Right cardiac atrium (tissue), 5 donors: ENCODE data around the gene ERP44. TPM values are rescaled to one million over a fixed set of nuclear protein-coding genes. Genes with fewer than 3 reads are reported as not detected.

Experiments
- ATAC-seq, 2 donors: fragments of 200-7000 bp; cut with Tn5 transposase; one replicate each; pipeline versions ENCODE4 v1.8.0 to v1.9.1; 2020; ENCODE audit warnings: moderate library complexity in 2 of 2, mild to moderate bottlenecking in 1 of 2
- DNase-seq, 3 donors: peaks; one replicate each; pipeline ENCODE4 v3.0.0-alpha.2; 2020
- H3K27ac ChIP-seq: one replicate; pipeline ENCODE4 v1.5.1; 2013; ENCODE audit warnings: mild to moderate bottlenecking, low read length, control low read depth, moderate library complexity
- H3K27me3 ChIP-seq: one replicate; pipeline ENCODE4 v1.6.1; 2013; ENCODE audit not compliant: control insufficient read depth, insufficient read depth
- H3K4me1 ChIP-seq: one replicate; pipeline ENCODE4 v1.6.1; 2013; ENCODE audit warnings: low read length; ENCODE audit not compliant: control insufficient read depth, insufficient read depth
- H3K4me3 ChIP-seq: one replicate; pipeline ENCODE4 v1.5.1; 2013; ENCODE audit warnings: low read length, control low read depth
- H3K9me3 ChIP-seq: one replicate; pipeline ENCODE4 v1.6.1; 2013; ENCODE audit warnings: low read length; ENCODE audit not compliant: control insufficient read depth
- WGBS: extraction: QIAGEN DNeasy Blood & Tissue Kit; methylation state at CpG from one replicate; pipeline ENCODE4 v1.1.7; 2013; 5-methylcytosine and 5-hydroxymethylcytosine counted together
- intact Hi-C, 4 donors: fragments of 100-400 bp; cut with DNase I; formaldehyde crosslinking; loops; one replicate each; pipeline versions ENCODE4 v1.11.0 to v1.14.0; 2022 to 2023
- polyA plus RNA-seq: library from polyadenylated mRNA; stranded (reverse); fragments of 200-250 nt; gene quantifications from one replicate; pipeline ENCODE4 v1.2.3, GENCODE V29; 2013
- total RNA-seq, 4 donors: library from RNA; stranded (reverse); fragmentation: NEBNext Ultra II Directional; extraction: Animal tissue kit (Norgen Biotek cat#: 25700); gene quantifications; one replicate each; pipeline ENCODE4 v1.2.1, GENCODE V29; 2021
- donor health status: healthy with polysubstance abuse.
- donor health status: DM: no; HTN: yes; CAD: no.
- donor health status: DM: no; HTN: no; CAD: no.
- donor health status: DM: no; HTN: yes; CAD: no; lungs with severe emphysema.
- donor health status: DM: yes; HTN: yes; CAD: no.

The ERP44 gene
- total and polyA plus RNA-seq, 5 donors, result 13.9 to 19.6 (median 16.5) TPM

GRCh38 chr9:100126423-100126822 is 27.6 kb upstream of the ERP44 start:
- 96% methylated on average over 2 of the region's 2 CpGs for WGBS
- Histone ChIP-seq H3K4me1 (no peaks in the 10 kb centered on the region), H3K27me3 (no peaks in the 10 kb centered on the region), H3K4me3 (no peak overlapping the region), H3K27ac (no peak overlapping the region), H3K9me3 (no peaks in the 10 kb centered on the region)
- intact Hi-C loops, result no loop called here
- ATAC-seq (no peak), DNase-seq (no peak)

GRCh38 chr9:100125910-100126309 is 27.1 kb upstream of the ERP44 start:
- DNase-seq (no peak), ATAC-seq (no peak)
- Histone ChIP-seq H3K27ac (no peak overlapping the region), H3K4me1 (no peaks in the 10 kb centered on the region), H3K27me3 (no peaks in the 10 kb centered on the region), H3K9me3 (no peaks in the 10 kb centered on the region), H3K4me3 (no peak overlapping the region)
- intact Hi-C loops, result no loop called here
- 99% methylated on average over 2 of the region's 2 CpGs for WGBS

- WGBS, result 93% methylated on average over 2 of the region's 2 CpGs
- H3K27ac ChIP-seq, result no peak overlapping the region
- no peaks in the 10 kb centered on the region for H3K4me1 ChIP-seq
- no peak for DNase-seq
- intact Hi-C loops, result no loop called here
- no peak for ATAC-seq
- H3K9me3 ChIP-seq, result no peaks in the 10 kb centered on the region
- no peak overlapping the region for H3K4me3 ChIP-seq
- no peaks in the 10 kb centered on the region for H3K27me3 ChIP-seq
Observed at GRCh38 chr9:100125236-100125635, 26.4 kb upstream of the ERP44 start.

GRCh38 chr9:100120286-100120685 is 21.5 kb upstream of the ERP44 start:
- DNase-seq, result no peak
- Histone ChIP-seq H3K9me3 (no peaks in the 10 kb centered on the region), H3K4me1 (no peaks in the 10 kb centered on the region), H3K4me3 (no peak overlapping the region), H3K27me3 (no peaks in the 10 kb centered on the region), H3K27ac (no peak overlapping the region)
- no peak for ATAC-seq
- intact Hi-C loops, result no loop called here
- whole genome bisulfite sequencing, result 95% methylated on average over 2 of the region's 2 CpGs

GRCh38 chr9:100117316-100117715 is 18.5 kb upstream of the ERP44 start:
- H3K4me1 ChIP-seq, result no peaks in the 10 kb centered on the region
- intact Hi-C loops, result no loop called here
- H3K4me3 ChIP-seq, result no peak overlapping the region
- no peak overlapping the region for H3K27ac ChIP-seq
- H3K27me3 ChIP-seq, result no peaks in the 10 kb centered on the region
- DNase-seq (peak in 1 of 3 donors; percentile 63), ATAC-seq (no peak)
- WGBS, result 98% methylated on average over 25 of the region's 25 CpGs
- no peaks in the 10 kb centered on the region for H3K9me3 ChIP-seq

GRCh38 chr9:100112677-100113336 is 14.0 kb upstream of the ERP44 start:
- intact Hi-C loops, result no loop called here

GRCh38 chr9:100111235-100111634 is 12.4 kb upstream of the ERP44 start:
- Histone ChIP-seq H3K4me3 (no peak overlapping the region), H3K27ac (no peak overlapping the region), H3K4me1 (no peaks in the 10 kb centered on the region), H3K27me3 (no peaks in the 10 kb centered on the region), H3K9me3 (no peaks in the 10 kb centered on the region)
- WGBS, result 32% methylated on average over 4 of the region's 4 CpGs
- peak; percentile 91 to 96 (median 91) for DNase-seq
- peak; percentile 97 to 99 for ATAC-seq
- intact Hi-C loops, result no loop called here

More at GRCh38 chr9:100112677-100113336, 14.0 kb upstream of the ERP44 start:
- no peak overlapping the region for H3K27ac ChIP-seq
- no peaks in the 10 kb centered on the region for H3K9me3 ChIP-seq
- ATAC-seq (no peak), DNase-seq (no peak)
- H3K4me1 ChIP-seq, result no peaks in the 10 kb centered on the region
- H3K27me3 ChIP-seq, result no peaks in the 10 kb centered on the region
- no peak overlapping the region for H3K4me3 ChIP-seq
- WGBS, result 96% methylated on average over 2 of the region's 2 CpGs

- WGBS, result 48% methylated on average over 2 of the region's 2 CpGs
- Histone ChIP-seq H3K4me1 (no peaks in the 10 kb centered on the region), H3K9me3 (no peaks in the 10 kb centered on the region), H3K27ac (no peak overlapping the region), H3K27me3 (no peaks in the 10 kb centered on the region), H3K4me3 (no peak overlapping the region)
- intact Hi-C loops, result no loop called here
- ATAC-seq, result no peak
- no peak for DNase-seq
Observed at GRCh38 chr9:100108559-100108958, 9.8 kb upstream of the ERP44 start.

GRCh38 chr9:100106616-100107015 is 7.8 kb upstream of the ERP44 start:
- no peak overlapping the region for H3K4me3 ChIP-seq
- no peak for ATAC-seq
- no peak overlapping the region for H3K27ac ChIP-seq
- H3K4me1 ChIP-seq, result no peaks in the 10 kb centered on the region
- intact Hi-C loops, result no loop called here
- H3K27me3 ChIP-seq, result no peaks in the 10 kb centered on the region
- H3K9me3 ChIP-seq, result no peaks in the 10 kb centered on the region
- DNase-seq, result no peak
- 79% methylated on average over 2 of the region's 2 CpGs for WGBS

GRCh38 chr9:100105861-100106260 is 7.1 kb upstream of the ERP44 start:
- H3K27ac ChIP-seq, result no peak overlapping the region
- no peaks in the 10 kb centered on the region for H3K4me1 ChIP-seq
- no peak overlapping the region for H3K4me3 ChIP-seq
- no peak for DNase-seq
- no peaks in the 10 kb centered on the region for H3K9me3 ChIP-seq
- no peaks in the 10 kb centered on the region for H3K27me3 ChIP-seq
- ATAC-seq, result no peak
- 40% methylated on average over 1 of the region's 1 CpG for WGBS
- intact Hi-C loops, result no loop called here

GRCh38 chr9:100104314-100104713 is 5.5 kb upstream of the ERP44 start:
- no peak overlapping the region for H3K27ac ChIP-seq
- H3K4me1 ChIP-seq, result no peaks in the 10 kb centered on the region
- H3K27me3 ChIP-seq, result no peaks in the 10 kb centered on the region
- no peak overlapping the region for H3K4me3 ChIP-seq
- no peaks in the 10 kb centered on the region for H3K9me3 ChIP-seq
- DNase-seq (no peak), ATAC-seq (no peak)
- WGBS, result 86% methylated on average over 4 of the region's 4 CpGs
- intact Hi-C loops, result no loop called here

- no peaks in the 10 kb centered on the region for H3K9me3 ChIP-seq
- intact Hi-C loops, result no loop called here
- ATAC-seq (no peak), DNase-seq (no peak)
- H3K27me3 ChIP-seq, result no peaks in the 10 kb centered on the region
- H3K4me1 ChIP-seq, result no peaks in the 10 kb centered on the region
- H3K27ac ChIP-seq, result no peak overlapping the region
- 77% methylated on average over 6 of the region's 6 CpGs for WGBS
- no peak overlapping the region for H3K4me3 ChIP-seq
Observed at GRCh38 chr9:100101608-100102007, 2.8 kb upstream of the ERP44 start.
